ENCODE results near the gene PODNL1. TPM values are rescaled to one million over a fixed set of nuclear protein-coding genes. Genes with fewer than 3 reads are reported as not detected.
A peak's percentile ranks its signal among the peaks of the same experiment; 100 is the strongest.

PODNL1 gene
- total RNA-seq, 3 donors from 2014 or later = 1.7 to 3.4 (median 2.9) TPM

- H3K4me1 ChIP-seq (ENCODE audit: low read depth) = peaks cover 27% of the 10 kb centered on the region
- TF ChIP-seq CTCF (IDR thresholded peaks at IDR 0.05) = no peak
- intact Hi-C loops (cut with DNase I, micrococcal nuclease) = no loop called here
- no peak overlapping the region for H3K4me3 ChIP-seq
- ATAC-seq (no peak), DNase-seq (no peak)
- H3K9me3 ChIP-seq = no peaks in the 10 kb centered on the region
- no peaks in the 10 kb centered on the region for H3K36me3 ChIP-seq (ENCODE audit: low read depth)
Observed at GRCh38 chr19:13902993-13903555, 35.1 kb downstream of the PODNL1 start.

- no peaks in the 10 kb centered on the region for H3K36me3 ChIP-seq (ENCODE audit: low read depth)
- intact Hi-C loops (cut with DNase I, micrococcal nuclease) = no loop called here
- H3K4me3 ChIP-seq = no peak overlapping the region
- no peak for ATAC-seq
- H3K4me1 ChIP-seq (ENCODE audit: low read depth) = peaks cover 7% of the 10 kb centered on the region
- DNase-seq = no peak
- TF ChIP-seq CTCF (IDR thresholded peaks at IDR 0.05) = no peak
- no peaks in the 10 kb centered on the region for H3K9me3 ChIP-seq
Observed at GRCh38 chr19:13899912-13900584, 38.2 kb downstream of the PODNL1 start.

DNA sequence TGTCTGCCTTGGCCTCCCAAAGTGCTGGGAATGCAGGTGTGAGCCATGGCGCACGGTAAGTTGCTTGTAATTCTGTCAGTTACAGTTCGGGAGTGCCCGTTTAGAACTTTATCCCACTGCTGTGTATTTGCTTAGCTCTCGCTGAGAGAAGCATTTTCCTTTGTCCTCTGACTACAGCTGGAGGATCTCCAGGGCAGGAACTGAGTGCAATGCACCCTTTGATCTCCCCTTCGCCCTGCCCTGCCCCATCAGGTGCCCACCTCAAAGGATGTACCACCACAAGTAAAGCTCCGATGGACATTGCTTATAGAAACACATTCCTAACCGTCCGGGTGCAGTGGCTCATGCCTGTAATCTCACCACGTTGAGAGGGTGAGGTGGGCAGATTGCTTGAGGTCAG lies 38.8 kb downstream of the PODNL1 start:
- Histone ChIP-seq H3K4me3 (no peak overlapping the region), H3K36me3 (ENCODE audit: low read depth) (no peaks in the 10 kb centered on the region), H3K4me1 (ENCODE audit: low read depth) (peaks cover 7% of the 10 kb centered on the region), H3K9me3 (no peaks in the 10 kb centered on the region)
- DNase-seq = peak in 1 of 3 donors; percentile 68
- intact Hi-C loops (cut with DNase I, micrococcal nuclease) = no loop called here
- no peak for TF ChIP-seq CTCF (IDR thresholded peaks at IDR 0.05)
- peak; percentile 89 for ATAC-seq

DNA sequence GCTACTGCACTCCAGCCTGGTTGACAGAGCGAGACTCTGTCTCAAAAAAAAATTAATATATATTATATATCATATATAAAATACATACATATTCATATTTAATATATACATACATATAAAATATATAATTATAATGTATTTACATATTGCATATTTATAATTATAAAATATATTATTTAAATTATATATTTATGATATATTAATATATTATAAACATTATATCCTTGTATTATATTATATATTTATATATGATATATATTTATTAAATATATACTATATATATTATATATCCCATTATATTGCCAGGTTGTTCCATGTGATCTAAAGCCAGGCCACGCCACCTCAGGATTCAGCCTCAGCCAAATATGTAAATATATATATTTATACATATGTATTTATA lies 42.0 kb downstream of the PODNL1 start:
- intact Hi-C loops (cut with DNase I, micrococcal nuclease) = no loop called here
- TF ChIP-seq CTCF (IDR thresholded peaks at IDR 0.05) = no peak
- Histone ChIP-seq H3K9me3 (no peaks in the 10 kb centered on the region), H3K4me3 (no peak overlapping the region), H3K36me3 (ENCODE audit: low read depth) (no peaks in the 10 kb centered on the region), H3K4me1 (ENCODE audit: low read depth) (peaks cover 15% of the 10 kb centered on the region)
- DNase-seq = no peak
- ATAC-seq = no peak

GRCh38 chr19:13894552-13894951 lies 43.7 kb downstream of the PODNL1 start:
- DNase-seq (no peak), ATAC-seq (peak; percentile 60)
- Histone ChIP-seq H3K4me3 (no peak overlapping the region), H3K4me1 (ENCODE audit: low read depth) (peaks cover 15% of the 10 kb centered on the region), H3K9me3 (no peaks in the 10 kb centered on the region), H3K36me3 (ENCODE audit: low read depth) (no peaks in the 10 kb centered on the region)
- no peak for TF ChIP-seq CTCF (IDR thresholded peaks at IDR 0.05)
- intact Hi-C loops (cut with DNase I, micrococcal nuclease) = no loop called here
